Uterus (tissue), 2 donors: ENCODE measurements around the gene HEXA.

Experiments
- CTCF ChIP-seq, 4 experiments: fragments of 200-600 bp in 2 of 4; fragments of 450-650 bp in 2 of 4; sonication (generic) in 2 of 4; IDR thresholded peaks; one replicate each; pipeline ENCODE4 v1.5.1; 2016 to 2019; ENCODE audit warnings: antibody characterized with exemption in 4 of 4, mild to moderate bottlenecking in 2 of 4, moderate library complexity in 1 of 4
- POLR2A ChIP-seq, 2 donors: fragments of 450-650 bp; IDR thresholded peaks; one replicate each; pipeline ENCODE4 v1.6.1; 2016; ENCODE audit warnings: antibody characterized with exemption in 2 of 2, mild to moderate bottlenecking in 1 of 2, moderate library complexity in 1 of 2

DNA sequence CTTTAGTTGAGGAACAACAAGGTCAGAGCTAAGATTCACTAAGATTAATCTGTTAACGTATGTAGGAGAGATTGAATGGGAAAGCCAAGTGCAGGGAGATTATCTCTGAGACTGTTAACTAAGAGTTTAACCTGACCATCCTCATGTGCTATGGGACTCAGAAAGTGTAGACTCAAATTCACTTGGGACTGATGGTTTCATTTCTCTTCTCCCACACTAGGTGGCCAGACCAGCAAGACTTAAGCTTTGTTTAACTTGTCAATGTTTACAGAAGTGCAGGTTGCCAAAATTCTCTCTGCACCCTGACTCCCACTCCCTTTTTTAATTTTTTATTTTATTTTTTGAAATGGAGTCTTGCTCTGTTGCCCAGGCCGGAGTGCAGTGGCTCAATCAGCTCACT is 6.3 kb upstream of the HEXA start:
- TF ChIP-seq CTCF (IDR thresholded peaks at IDR 0.05) (no peak), POLR2A (IDR thresholded peaks at IDR 0.05) (no peak)
